Esophagus squamous epithelium (tissue), 4 donors: Measurements from ENCODE around the gene RTN3.

ENCODE experiments used
- CTCF ChIP-seq, 6 experiments: fragments of 450-650 bp in 4 of 6; fragments of 200-600 bp in 2 of 6; sonication (generic) in 2 of 6; IDR thresholded peaks; one replicate each; pipeline ENCODE4 v1.5.1; 2016 to 2019; ENCODE audit warnings: antibody characterized with exemption in 6 of 6, mild to moderate bottlenecking in 4 of 6, moderate library complexity in 4 of 6
- POLR2A ChIP-seq, 4 donors: fragments of 450-650 bp; IDR thresholded peaks; one replicate each; pipeline ENCODE4 v1.6.1; 2017; ENCODE audit warnings: antibody characterized with exemption in 4 of 4, mild to moderate bottlenecking in 4 of 4, moderate library complexity in 3 of 4

- TF ChIP-seq CTCF (IDR thresholded peaks at IDR 0.05) (no peak), POLR2A (IDR thresholded peaks at IDR 0.05) (no peak)
These were observed 17.9 kb downstream of the RTN3 start for GRCh38 chr11:63698976-63699733.
